Fibroblast of lung (primary cell): ENCODE results near the gene IL16. TPM values are rescaled to one million over a fixed set of nuclear protein-coding genes. Genes with fewer than 3 reads are reported as not detected.

Source experiments
- DNase-seq, 2 donors: peaks; one replicate each; pipeline versions ENCODE4 v3.0.0 to v3.0.0-alpha.2; 2010; ENCODE audit warnings: low read depth in 2 of 2
- H2AFZ ChIP-seq: 2 replicates; pipeline ENCODE4 v1.5.1; 2012; ENCODE audit warnings: low read length, control low read depth, inconsistent platforms
- H3K27ac ChIP-seq: 2 replicates; pipeline ENCODE4 v1.5.1; 2011; ENCODE audit warnings: low read length, control low read depth; ENCODE audit not compliant: insufficient read depth
- H3K27me3 ChIP-seq: 2 replicates; pipeline ENCODE4 v1.5.1; 2011; ENCODE audit warnings: mild to moderate bottlenecking, low read length; ENCODE audit not compliant: control insufficient read depth, insufficient read depth
- H3K36me3 ChIP-seq: 2 replicates; pipeline ENCODE4 v1.5.1; 2011; ENCODE audit warnings: low read length; ENCODE audit not compliant: control insufficient read depth, insufficient read depth
- H3K4me1 ChIP-seq: 2 replicates; pipeline ENCODE4 v1.5.1; 2011; ENCODE audit warnings: low read length; ENCODE audit not compliant: control insufficient read depth, insufficient read depth; ENCODE audit errors: extremely low read depth
- H3K4me2 ChIP-seq: 2 replicates; pipeline ENCODE4 v1.5.1; 2011; ENCODE audit warnings: low read length, control low read depth; ENCODE audit not compliant: insufficient read depth; ENCODE audit errors: extremely low read depth
- H3K4me3 ChIP-seq, 4 experiments: fragments of 200-600 bp in 1 of 4; sonication (generic) in 1 of 4; replicated peaks in 1 of 4; 2 replicates each; pipeline ENCODE4 v1.5.1; 2011 to 2016; ENCODE audit warnings: low read length in 4 of 4, low read depth in 3 of 4, mild to moderate bottlenecking in 3 of 4, control low read depth in 2 of 4, inconsistent platforms in 1 of 4, mixed read lengths in 1 of 4; ENCODE audit not compliant: insufficient read depth in 1 of 4; ENCODE audit errors: control extremely low read depth in 1 of 4
- H3K79me2 ChIP-seq: 2 replicates; pipeline ENCODE4 v1.5.1; 2012; ENCODE audit warnings: mild to moderate bottlenecking, low read length, inconsistent platforms; ENCODE audit not compliant: control insufficient read depth, insufficient read depth
- H3K9ac ChIP-seq: 2 replicates; pipeline ENCODE4 v1.5.1; 2011; ENCODE audit warnings: mild to moderate bottlenecking, low read length, control low read depth; ENCODE audit not compliant: insufficient read depth
- H3K9me3 ChIP-seq: 2 replicates; pipeline ENCODE4 v1.5.1; 2012; ENCODE audit warnings: low read depth, low read length; ENCODE audit not compliant: control insufficient read depth, insufficient read depth
- H4K20me1 ChIP-seq: 2 replicates; pipeline ENCODE4 v1.5.1; 2011; ENCODE audit warnings: low read length; ENCODE audit not compliant: control insufficient read depth, insufficient read depth; ENCODE audit errors: extremely low read depth
- EZH2 ChIP-seq: IDR thresholded peaks from 2 replicates; pipeline ENCODE4 v1.5.1; 2012; ENCODE audit warnings: low read length, control low read depth, mild to moderate bottlenecking; ENCODE audit errors: missing control alignments
- polyA plus RNA-seq, 2 donors: library from polyadenylated mRNA; depleted of rRNA in 1 of 2; stranded (reverse) in 1 of 2; unstranded in 1 of 2; fragments of >200 nt; gene quantifications; 2 replicates each; pipeline ENCODE4 v1.2.1, GENCODE V29; 2011 to 2012; ENCODE audit warnings: missing spikeins in 1 of 2
- total RNA-seq: library from RNA; depleted of rRNA; stranded (reverse); fragments of >200 nt; gene quantifications from 2 replicates; pipeline ENCODE4 v1.2.1, GENCODE V29; 2014
- TF ChIP-seq, protein P1 (sequence below), 2 donors: IDR thresholded peaks in 1 of 2; conservative IDR thresholded peaks in 1 of 2; 1 replicate in 1 of 2; 2 replicates in 1 of 2; pipeline ENCODE4 v1.5.1; 2011 to 2012; ENCODE audit warnings: low read length in 2 of 2, control low read depth in 1 of 2, inconsistent platforms in 1 of 2, low read depth in 1 of 2, mild to moderate bottlenecking in 1 of 2

Gene IL16
- total and polyA plus RNA-seq, 2 donors (not counting 1 experiment from before 2014, with no cell fraction given) = 0.96 to 5.0 TPM

GRCh38 chr15:81270188-81270587 is 73.5 kb downstream of the IL16 start:
- Histone ChIP-seq H3K4me2 (no peak overlapping the region), H3K4me1 (peaks cover 4% of the 10 kb centered on the region), H3K79me2 (no peaks in the 10 kb centered on the region), H3K27ac (no peak overlapping the region), H3K4me3 (no peak overlapping the region), H3K9me3 (no peaks in the 10 kb centered on the region), H2AFZ (no peak overlapping the region), H3K27me3 (peaks cover 2% of the 10 kb centered on the region), H3K36me3 (no peaks in the 10 kb centered on the region), H3K9ac (no peak overlapping the region), H4K20me1 (no peaks in the 10 kb centered on the region)
- TF ChIP-seq, protein P1, sequence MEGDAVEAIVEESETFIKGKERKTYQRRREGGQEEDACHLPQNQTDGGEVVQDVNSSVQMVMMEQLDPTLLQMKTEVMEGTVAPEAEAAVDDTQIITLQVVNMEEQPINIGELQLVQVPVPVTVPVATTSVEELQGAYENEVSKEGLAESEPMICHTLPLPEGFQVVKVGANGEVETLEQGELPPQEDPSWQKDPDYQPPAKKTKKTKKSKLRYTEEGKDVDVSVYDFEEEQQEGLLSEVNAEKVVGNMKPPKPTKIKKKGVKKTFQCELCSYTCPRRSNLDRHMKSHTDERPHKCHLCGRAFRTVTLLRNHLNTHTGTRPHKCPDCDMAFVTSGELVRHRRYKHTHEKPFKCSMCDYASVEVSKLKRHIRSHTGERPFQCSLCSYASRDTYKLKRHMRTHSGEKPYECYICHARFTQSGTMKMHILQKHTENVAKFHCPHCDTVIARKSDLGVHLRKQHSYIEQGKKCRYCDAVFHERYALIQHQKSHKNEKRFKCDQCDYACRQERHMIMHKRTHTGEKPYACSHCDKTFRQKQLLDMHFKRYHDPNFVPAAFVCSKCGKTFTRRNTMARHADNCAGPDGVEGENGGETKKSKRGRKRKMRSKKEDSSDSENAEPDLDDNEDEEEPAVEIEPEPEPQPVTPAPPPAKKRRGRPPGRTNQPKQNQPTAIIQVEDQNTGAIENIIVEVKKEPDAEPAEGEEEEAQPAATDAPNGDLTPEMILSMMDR (conservative IDR thresholded peaks at IDR 0.05 in 1 of 2, IDR thresholded peaks at IDR 0.05 in 1 of 2; ENCODE audit: low read depth in 1 of 2, low read length in 2 of 2) = no peak
- TF ChIP-seq EZH2 = no peak
- DNase-seq = no peak

GRCh38 chr15:81270781-81271491 is 74.3 kb downstream of the IL16 start:
- H2AFZ ChIP-seq = no peak overlapping the region
- no peaks in the 10 kb centered on the region for H4K20me1 ChIP-seq
- TF ChIP-seq, protein P1 (conservative IDR thresholded peaks at IDR 0.05 in 1 of 2, IDR thresholded peaks at IDR 0.05 in 1 of 2; ENCODE audit: low read depth in 1 of 2, low read length in 2 of 2) = no peak
- TF ChIP-seq EZH2 = no peak
- H3K9ac ChIP-seq = no peak overlapping the region
- peaks cover 2% of the 10 kb centered on the region for H3K27me3 ChIP-seq
- no peaks in the 10 kb centered on the region for H3K9me3 ChIP-seq
- no peak overlapping the region for H3K4me2 ChIP-seq
- H3K4me1 ChIP-seq = peaks cover 6% of the 10 kb centered on the region
- DNase-seq = peak in 1 of 2 donors; percentile 61
- H3K79me2 ChIP-seq = no peaks in the 10 kb centered on the region
- no peak overlapping the region for H3K4me3 ChIP-seq
- no peaks in the 10 kb centered on the region for H3K36me3 ChIP-seq
- no peak overlapping the region for H3K27ac ChIP-seq

DNA sequence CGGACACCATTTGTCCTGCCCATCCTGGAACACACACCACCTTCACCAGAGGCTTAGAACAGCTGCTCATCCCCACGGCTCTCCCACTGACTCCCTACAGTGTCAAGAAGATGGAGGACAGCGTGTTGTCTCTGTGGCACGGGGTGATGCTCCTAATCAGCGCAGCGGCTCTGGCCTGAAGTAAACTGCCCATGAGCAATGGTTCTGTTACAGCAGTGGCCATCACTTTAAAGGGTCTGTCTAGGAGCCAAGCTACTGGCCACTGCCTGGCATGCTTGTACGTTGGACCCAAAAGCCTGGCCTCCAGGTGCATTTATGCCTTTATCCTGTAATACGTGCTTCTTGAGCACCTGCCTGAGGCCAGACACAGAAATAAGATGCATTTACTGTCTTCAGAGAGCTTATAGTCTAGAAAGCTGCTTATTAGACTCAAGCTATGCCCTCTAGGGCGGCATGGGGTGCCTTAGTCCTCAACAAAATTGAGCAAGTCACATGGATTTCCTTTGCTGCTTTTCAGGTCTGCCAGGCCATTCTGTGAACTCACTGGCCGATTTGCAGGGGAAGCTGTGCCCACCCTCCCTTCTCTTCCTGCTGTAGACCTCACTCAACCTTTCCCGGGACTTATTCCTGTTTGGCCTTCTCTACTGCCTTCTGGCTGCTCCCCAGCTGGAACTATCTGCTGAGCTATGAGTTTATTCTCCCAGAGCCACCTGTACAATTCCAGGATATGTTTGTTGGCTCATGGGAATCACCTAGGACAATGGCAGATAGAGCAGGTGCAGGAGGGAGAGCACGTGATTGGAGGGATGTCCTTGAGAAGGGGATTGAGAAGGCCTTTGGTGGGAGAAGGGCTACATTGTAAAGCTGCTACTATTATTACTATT is 75.3 kb downstream of the IL16 start:
- no peak overlapping the region for H3K9ac ChIP-seq
- H3K4me2 ChIP-seq = no peak overlapping the region
- H3K27ac ChIP-seq = no peak overlapping the region
- H3K4me1 ChIP-seq = peaks cover 2% of the 10 kb centered on the region
- no peaks in the 10 kb centered on the region for H3K36me3 ChIP-seq
- H3K79me2 ChIP-seq = no peaks in the 10 kb centered on the region
- no peak overlapping the region for H2AFZ ChIP-seq
- H3K27me3 ChIP-seq = peaks cover 2% of the 10 kb centered on the region
- TF ChIP-seq, protein P1 (conservative IDR thresholded peaks at IDR 0.05 in 1 of 2, IDR thresholded peaks at IDR 0.05 in 1 of 2; ENCODE audit: low read depth in 1 of 2, low read length in 2 of 2) = no peak
- DNase-seq = no peak
- H4K20me1 ChIP-seq = no peaks in the 10 kb centered on the region
- H3K9me3 ChIP-seq = no peaks in the 10 kb centered on the region
- H3K4me3 ChIP-seq = no peak overlapping the region
